SHP77 treated with DMSO at 0.1 percent for 48 hours (cell line): ENCODE results near the gene TREH.
A peak's percentile ranks its signal among the peaks of the same experiment; 100 is the strongest.

Experiments used
- DNase-seq: peaks from one replicate; lab custom pipeline; 2025; lab: John Stamatoyannopoulos, UW

TREH gene

DNA sequence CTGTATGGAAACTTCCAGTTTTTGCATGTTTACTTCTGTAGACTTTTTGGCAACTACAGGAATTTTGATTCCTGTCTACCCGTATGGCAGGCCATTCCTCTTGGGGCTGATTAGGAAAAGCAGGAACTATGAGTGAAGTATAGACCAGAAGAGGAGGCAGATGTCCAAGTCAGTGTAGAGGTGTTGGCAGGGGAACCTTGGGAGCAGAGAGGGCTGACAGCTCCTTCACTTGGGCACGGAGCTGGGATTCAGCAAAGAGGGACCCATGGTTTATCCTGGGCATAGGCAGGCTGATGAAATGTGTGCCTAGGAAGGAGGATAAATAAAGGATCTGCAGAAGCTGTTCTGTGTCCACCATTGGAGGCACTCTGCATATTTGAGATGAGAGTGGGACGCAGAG lies 33.1 kb downstream of the TREH start:
- DNase-seq: no peak

DNA sequence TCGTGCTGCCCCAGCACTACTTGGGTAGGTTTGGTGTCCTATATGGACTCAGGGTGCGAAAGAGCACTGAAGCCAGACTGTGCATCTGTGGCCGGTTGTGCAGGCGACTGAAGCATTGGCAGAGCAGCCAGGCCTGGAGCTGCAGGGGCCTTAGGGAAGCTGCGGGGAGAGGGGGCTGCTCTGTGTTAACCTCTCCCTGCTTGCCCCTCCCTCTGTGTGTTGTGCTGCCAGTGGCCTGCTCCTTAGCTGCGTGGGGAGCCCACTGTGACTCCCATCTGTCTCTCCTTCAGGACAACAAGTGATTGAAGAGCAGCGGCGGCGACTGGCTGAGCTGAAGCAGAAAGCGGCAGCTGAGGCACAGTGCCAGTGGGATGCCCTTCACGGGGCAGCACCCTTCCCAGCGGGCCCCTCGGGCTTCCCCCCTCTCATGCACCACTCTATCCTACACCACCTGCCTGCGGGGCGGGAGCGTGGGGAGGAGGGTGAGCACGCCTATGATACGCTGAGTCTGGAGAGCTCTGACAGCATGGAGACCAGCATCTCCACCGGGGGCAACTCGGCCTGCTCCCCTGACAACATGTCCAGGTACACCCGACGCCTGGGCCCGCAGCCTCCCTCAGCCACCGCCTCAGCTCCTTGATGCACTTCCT lies 34.3 kb downstream of the TREH start:
- no peak for DNase-seq

DNA sequence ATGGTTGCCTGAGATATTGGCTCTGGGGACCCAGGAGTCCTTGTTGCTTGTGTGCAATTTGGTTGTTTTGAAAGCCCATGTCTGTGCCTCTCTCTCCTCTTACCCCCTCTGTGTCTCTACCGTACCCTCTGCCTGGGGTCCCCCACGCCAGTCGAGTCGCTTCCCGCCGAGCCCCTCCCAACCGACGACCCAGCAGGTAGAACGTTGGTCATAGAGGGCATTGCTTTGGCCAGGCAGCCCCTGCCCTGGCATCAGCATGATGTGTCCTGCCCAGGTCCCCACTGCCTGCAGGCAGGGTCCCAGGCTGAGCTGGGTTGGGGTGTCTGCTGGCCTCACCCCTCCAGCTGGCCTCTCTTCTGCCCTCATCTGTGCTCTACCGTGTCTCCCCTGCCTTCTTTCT lies 35.0 kb downstream of the TREH start:
- no peak for DNase-seq

DNA sequence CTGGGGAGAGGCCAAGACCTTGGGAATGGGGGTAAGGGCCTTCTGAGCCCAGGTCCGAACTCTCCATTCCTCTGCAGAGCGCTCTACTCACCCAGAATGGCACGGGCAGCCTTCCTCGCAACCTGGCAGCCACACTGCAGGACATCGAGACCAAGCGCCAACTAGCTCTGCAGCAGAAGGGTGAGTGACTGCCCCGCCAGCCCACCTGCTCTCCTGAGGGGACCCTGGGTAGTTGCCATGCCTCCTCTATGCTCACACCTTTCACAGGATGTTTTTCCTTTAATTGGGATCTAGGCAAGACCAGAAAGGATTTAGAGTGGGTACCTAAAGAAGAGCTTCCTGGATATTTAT lies 35.5 kb downstream of the TREH start:
- no peak for DNase-seq

DNA sequence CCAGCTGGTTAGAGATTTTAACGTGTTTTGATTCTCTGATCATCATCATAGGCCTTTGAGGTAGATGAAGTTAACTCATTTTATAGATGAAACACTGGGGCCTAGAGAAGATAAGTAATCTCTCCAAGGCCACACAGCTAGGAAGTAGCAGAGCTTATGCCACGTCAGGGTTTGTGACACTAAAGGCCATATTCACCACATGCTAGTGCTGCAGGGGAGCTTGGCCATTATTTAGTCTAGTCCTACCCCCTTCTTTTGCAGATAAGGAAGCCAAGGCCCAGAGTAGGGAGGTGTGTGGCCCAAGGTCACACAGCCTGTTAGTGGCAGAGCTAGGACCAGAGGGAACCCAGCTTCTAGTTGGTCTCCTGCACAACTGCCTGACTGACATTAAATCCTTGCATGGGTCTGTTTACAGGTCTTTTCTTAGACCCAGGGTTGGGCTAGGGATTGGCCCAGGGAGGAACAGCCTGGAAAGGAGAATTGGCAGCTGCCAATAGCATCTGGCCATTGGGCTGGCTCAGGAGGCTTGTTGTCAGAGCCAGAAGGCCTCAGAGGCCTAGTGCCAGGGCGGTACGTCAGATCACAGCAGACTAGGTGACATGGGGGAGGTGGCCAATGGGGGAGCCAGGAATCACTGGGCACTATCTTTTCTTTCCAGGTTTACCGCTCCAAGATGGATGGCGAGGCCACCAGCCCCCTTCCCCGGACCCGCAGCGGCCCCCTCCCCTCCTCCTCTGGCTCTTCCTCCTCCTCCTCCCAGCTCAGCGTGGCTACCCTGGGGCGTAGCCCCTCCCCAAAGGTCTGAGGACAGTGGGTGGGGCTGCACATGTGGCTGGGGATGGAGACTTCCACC lies 36.1 kb downstream of the TREH start:
- DNase-seq: no peak

DNA sequence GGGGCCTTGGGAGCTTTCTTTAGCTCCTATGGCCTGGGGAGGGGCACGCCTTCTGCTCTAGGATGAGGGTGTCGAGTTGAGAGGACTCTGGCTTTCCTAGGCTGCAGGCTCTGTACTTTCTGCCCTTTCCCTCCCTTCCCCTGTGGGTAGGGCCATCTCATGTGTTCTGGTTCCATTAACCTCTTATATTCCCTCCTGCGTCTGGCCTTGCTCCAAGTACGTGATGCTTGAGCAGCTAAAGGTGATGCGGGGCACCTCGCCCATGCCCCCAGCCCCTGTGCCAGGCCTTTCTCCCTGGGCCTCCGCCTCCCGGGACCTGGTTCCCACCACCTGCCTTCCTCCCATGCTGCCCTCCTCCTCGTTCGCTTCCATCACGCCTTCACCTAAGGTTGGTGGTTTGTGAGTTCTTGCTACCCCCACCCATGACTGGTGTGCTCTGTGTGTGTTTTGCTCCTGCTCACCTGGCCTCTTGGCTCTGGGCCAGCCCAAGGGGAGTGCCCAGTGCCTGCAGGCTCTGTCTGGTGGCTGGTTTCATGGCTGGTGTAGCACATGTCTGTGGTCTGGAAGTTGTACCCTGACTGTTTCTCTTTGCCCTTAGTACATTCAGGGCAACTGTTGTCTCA lies 37.9 kb downstream of the TREH start:
- peak; percentile 64 for DNase-seq

DNA sequence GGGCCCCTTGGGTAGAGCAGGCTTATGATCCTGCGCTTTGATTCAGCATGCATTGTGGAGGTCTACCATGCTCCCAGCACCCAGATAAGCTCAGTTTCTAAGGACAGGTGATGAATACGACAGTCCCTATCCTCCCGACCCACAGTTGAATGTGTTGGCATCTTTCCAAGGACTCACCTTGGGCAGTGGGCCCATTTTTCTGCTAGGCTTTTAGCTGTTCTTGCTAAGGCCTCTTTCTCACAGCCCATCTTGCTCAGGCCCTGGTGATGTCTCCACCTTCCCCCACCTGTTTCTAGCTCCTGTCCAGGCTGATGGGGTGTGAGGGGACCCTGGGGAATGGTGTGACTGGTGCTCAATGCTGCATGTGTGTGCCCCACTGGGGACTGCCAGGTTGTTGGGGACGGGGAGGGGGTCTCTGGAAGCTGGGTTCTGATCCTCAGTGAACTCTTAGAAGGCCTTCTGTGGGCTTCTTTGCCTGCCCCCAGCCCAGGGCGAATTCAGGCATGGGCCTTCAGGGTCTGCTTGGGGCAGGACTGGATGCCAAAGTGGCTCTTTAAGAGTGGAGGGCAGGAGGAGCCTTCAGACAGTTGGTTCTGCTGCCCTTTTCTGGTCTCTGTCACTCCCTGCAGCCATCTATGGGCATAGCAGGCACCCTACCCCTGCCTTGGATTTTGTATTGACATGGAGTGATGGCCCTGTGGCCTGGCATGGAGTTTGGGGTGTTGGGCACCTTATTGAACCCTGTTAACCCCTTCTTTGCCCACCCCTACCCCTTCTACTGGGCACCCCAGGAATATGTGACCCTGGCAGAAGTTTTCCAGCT lies 38.9 kb downstream of the TREH start:
- no peak for DNase-seq

DNA sequence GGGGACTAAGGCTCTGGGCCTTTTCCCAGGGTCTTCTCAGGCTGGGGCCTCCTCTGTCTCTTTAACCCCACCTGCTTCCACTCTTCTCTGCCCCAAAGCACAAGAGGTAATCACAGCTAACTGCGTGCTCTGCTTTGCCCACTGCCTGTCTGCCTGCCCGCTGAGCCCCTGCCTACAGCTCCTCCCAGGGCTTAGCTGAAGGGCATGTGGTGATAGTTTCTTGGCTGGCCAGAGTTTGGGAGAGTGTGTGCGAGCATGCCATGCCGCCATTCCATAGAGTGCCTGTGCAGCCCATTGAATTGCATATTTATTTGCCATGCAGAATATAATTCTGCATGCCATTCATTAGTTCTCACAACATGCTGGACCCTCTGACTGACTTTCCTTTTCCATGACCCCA lies 39.6 kb downstream of the TREH start:
- DNase-seq: no peak

DNA sequence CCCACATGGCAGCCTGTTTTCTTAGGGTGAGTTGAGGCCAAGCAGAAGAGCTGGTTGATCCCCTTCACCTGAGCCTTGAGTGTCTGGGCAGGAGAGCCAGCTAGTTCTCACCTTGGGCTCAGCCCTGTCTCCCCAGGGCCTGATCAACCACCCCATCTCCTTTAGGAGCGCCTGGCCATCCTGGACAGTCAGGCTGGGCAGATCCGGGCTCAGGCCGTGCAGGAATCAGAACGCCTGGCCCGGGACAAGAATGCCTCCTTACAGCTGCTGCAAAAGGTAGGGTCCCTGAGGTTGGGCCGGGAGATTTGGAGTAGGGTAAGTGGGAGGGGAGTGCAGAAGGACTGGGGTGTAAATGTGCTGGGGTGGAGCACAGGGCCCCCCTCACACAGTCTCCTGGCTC lies 40.7 kb downstream of the TREH start:
- DNase-seq: no peak

DNA sequence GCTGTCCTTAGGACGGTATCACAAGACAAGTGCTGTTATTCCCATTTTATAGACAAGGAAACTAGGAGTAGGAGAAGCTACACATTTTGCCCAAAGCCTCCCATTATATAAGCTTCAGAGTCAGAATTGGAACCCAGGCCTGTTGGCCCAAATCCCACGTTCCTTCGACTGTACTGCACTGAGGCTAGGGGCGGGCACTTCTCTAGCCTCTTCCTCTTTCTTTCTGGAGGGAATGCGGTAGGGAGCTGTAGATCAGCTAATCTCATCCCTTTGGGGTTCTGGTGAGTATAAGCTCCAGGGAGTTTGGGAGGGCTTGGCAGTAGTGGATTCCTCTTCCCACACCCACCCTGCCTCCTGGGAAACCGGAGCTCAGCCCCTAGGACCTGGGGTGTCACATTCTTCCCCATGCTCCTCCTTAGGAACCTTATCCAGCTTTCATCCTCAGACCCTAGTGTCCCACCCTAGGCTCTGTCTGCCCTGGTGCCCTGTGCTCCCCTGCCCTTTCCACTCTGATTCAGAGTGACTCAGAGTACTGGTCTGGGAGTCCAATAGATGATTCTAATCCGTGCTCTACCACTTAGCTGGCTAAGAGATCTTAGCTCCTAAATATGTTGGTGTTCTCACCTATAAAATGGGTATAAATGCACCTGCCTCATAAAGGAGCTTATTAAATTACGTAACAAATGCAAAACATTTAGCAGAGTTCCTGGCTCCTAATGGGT lies 42.7 kb downstream of the TREH start:
- DNase-seq: no peak

DNA sequence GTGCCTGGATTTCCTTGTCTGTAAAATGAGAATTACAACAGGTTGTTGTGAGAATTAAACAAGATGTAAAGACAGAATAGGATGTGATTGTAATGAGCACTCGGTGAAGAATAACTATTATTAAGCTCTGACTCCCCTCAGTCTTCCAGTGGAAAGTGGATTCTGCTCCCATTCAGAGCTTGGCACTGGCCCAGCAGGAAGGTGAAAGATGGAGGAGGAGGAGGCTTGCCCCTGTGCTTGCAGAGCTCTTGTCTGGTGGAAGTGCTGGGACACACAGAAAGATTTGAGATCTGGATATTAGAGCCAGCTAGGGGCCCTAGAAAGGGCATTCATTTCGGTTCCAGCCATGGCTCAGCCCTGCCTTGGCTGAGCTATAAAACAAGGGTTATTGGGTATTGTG lies 43.8 kb downstream of the TREH start:
- no peak for DNase-seq

DNA sequence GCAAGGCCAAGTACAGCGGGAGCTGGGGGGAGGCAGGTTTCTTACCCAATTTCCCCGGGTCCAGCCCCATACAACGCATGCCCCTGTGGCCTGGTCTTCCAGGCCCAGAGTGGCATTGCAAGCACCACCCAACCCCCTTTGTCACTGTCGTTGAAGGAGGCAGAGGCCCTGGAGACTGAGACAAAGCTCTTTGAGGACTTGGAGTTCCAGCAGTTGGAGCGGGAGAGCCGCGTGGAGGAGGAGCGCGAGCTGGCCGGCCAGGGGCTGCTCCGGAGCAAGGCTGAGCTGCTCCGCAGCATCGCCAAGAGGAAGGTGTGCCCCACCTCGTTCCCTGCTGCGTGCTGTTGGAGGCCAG lies 44.2 kb downstream of the TREH start:
- DNase-seq: no peak

DNA sequence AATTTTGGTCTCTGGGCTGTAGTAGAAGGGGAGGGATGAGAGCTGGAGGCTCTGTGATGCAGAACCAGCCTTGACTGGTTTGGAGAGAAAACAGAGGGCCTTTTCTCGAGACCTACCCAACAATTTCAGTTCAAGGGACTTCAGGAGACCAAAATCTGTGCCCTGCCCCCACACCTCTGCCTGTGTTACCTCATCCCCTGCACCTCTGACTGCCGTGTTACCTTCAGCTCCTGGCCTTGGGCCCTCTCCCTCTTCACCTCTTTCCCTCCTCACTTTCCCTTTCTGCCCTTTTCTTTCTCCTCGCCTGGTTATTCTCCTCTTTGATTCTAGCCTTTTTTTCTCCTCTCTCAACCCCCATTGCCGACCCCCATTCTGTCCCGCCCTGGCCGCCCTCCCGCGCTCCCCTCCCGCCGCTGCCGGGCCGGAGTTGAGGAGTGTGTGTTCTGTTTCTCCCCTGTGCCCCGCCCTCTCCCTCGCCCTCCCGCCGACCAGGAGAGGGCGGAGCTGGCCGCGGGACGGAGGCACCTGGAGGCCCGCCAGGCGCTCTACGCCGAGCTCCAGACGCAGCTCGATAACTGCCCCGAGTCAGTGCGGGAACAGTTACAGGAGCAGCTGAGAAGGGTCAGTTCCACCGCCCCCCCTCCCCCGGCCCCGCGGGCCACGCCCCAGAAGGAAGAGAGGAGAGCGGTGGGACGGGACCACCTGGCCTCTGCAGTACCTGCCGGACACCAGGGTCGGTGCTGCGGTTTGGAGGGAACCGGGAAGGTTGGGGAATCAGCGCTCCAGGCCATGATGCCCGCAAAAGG lies 44.8 kb downstream of the TREH start:
- peak; percentile 26 for DNase-seq

DNA sequence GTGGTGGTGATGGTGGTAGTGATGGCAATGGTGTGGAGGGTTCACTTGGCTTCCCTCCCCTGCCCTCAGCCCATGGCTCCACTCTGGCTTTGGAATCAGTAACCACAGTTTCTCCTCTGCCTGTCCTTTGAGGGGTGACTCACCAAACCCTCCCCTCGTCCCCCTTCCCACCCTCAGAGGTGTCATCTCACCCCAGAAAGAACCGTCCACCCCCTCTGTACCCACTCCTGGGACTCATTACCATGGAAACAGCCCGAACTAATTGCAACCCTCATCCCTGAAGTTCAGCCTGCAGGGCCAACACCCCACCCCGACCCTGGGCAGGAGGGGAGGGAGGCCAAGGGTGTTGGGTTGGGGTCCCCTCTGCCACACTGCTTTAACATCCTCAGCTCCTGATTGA lies 45.5 kb downstream of the TREH start:
- no peak for DNase-seq

DNA sequence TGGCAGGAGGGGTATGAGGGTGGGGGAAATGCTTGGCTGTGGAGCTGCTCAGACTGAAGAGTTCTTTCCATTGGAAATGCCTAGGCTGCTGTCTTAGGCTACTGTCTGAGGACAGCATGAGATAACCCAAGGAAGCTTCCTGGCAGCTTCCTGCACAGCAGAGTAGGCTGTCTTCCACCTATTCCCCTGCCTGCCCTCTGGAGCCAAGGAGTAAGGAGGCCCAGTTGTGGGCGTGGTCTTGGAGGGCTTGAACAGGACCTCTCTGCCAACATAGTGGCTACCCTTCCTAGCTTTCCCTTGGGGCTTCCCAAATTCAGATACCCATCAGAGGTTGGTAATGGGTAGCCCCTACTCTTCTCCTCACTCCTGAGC lies 46.1 kb downstream of the TREH start:
- DNase-seq: no peak

DNA sequence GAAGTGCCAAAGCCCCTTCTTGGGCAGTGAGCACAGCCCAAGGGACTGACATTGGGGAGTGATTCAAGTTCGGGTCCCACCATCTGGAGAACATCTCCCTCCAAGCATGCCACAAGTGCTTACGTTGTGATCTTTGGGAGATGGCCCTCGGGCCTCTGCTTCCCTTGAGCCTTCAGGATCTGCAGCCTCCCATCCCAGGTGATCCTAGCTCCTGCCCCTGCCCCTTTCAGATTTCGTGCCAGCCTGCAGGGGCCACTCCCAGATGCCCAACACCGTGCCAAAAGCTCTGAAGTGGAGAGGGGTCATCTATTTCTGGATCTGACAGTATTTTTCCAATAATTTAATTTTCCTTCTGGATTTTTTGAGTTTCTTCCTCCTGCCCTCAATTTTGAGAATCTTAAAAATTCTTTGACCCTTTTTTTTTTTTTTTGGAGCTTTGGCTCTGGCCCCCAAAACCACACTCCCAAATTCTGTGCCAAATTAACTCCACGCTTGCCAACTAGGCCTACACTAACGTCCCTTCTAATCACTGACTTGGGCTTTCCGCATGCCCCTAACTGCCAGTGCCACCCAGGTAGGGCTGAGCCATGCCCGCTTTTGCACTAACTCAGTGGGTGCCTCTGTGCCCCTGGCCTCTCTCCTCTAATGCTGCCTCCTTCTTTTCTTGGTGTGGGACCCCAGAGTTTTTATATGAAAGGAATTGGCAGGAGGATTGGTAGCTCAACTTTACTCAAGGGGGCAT lies 46.7 kb downstream of the TREH start:
- DNase-seq: no peak

DNA sequence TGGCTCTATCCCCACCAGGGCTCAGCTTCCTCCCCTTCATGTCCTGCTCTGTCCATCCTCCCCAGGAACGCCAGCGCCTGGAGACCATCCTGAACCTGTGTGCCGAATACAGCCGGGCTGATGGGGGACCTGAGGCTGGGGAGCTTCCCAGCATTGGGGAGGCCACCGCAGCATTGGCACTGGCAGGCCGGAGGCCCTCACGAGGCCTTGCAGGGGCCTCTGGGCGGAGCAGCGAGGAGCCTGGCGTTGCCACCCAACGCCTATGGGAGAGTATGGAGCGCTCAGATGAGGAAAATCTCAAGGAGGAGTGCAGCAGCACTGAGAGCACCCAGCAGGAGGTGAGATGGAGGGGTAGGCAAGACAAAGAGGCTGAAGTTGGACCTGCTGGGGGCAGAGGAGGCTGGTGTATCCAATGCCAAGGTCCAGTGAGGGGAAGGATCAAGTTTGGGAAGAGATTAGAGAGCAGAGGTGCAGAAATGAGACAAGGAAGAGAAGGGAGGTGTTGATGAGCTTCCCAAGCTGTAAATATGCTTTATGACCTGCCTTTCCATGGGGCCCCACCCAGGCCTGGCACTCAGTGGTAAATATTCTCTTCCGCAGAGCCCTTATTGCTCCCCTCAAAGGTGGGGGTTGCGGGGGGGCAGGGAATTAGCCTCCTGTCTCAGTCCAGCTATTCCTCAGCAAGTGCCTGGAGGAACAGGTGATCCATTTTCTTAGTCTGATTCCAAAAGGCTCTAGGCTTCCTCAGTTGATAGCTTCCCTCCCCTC lies 48.1 kb downstream of the TREH start:
- DNase-seq: no peak

DNA sequence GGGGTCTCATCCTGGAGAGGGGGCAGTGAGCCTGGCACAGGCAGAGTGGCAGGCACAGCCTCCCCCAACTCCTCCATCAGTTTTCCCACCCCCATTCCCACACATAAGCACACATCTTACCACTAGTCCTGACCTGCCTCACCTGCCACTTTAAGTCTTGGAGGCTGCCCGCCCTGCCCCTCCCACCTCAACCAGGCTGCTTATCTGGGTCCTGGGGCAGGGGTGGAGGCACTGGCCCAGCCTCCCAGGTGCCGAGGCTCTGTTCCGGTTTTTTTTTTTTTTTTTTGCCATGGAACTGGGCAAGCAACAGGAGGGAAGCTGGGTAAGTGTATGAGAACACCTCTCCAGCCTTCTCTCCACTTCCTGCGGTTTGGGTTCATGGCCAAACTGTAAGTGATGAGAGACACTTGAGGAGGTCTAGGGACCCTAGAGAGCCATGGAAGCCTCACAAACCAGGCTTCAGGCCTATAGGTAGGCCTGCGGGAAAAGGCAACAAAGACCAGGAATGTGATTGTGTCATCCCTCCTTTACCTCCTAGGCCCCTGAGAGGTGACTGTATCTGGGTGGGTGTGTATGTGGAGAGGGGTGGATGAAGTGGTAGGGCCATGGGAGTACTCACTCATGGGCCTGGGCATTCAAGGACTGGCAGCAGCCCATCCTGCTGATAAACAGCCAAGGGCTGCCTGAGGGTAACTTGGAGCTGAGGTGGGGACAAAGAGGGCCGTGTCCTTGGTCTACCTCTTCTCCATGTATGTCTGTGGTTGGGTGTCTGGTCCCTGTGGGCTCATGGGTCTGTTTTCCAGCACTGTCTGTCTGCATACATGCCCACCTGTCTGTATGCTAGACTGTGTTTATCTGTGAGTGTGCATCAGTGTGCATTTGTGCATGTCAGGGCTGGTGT lies 49.4 kb downstream of the TREH start:
- DNase-seq: no peak
